ENCODE results near the gene LY86. TPM values are rescaled to one million over a fixed set of nuclear protein-coding genes. Genes with fewer than 3 reads are reported as not detected.

The LY86 gene
- total and polyA plus RNA-seq, 2 of the 13 experiments (the other 11 are each of a cell fraction or from before 2014, with no cell fraction given), result not detected

GRCh38 chr6:6688283-6688682, 99.8 kb downstream of the LY86 start (continued):
- TF ChIP-seq ZNF710 (CRISPR knock-in tag; IDR thresholded peaks at IDR 0.05; ENCODE audit: borderline replicate concordance) (peak; percentile 99), SOX13 (IDR thresholded peaks at IDR 0.05) (peak; percentile 71; the same call in 1 of the 2 replicates), SOX13 (CRISPR knock-in tag; conservative IDR thresholded peaks at IDR 0.05 in 1 of 2, IDR thresholded peaks at IDR 0.05 in 1 of 2) (peak in 1 of 2 experiments; percentile 56; a peak in 2 of 4 replicates), ZNF549 (CRISPR knock-in tag; IDR thresholded peaks at IDR 0.05) (no peak), SOX6 (IDR thresholded peaks at IDR 0.05) (no peak), SOX6 (CRISPR knock-in tag; IDR thresholded peaks at IDR 0.05) (peak; percentile 87), ZNF260 (CRISPR knock-in tag; IDR thresholded peaks at IDR 0.05; ENCODE audit: borderline replicate concordance, low read depth) (no peak), MIXL1 (CRISPR knock-in tag; IDR thresholded peaks at IDR 0.05) (no peak), SSRP1 (CRISPR knock-in tag; IDR thresholded peaks at IDR 0.05) (no peak), IRF2 (CRISPR knock-in tag; IDR thresholded peaks at IDR 0.05) (peak; percentile 82), YY1 (IDR thresholded peaks at IDR 0.05; ENCODE audit: insufficient read depth, insufficient replicate concordance, low read depth, low read length) (no peak), ARHGAP35 (CRISPR knock-in tag; IDR thresholded peaks at IDR 0.05; ENCODE audit: borderline replicate concordance) (no peak), TP53 (CRISPR knock-in tag; conservative IDR thresholded peaks at IDR 0.05) (no peak), ZNF703 (CRISPR knock-in tag; IDR thresholded peaks at IDR 0.05; ENCODE audit: borderline replicate concordance) (no peak)
- TF ChIP-seq, protein P1, sequence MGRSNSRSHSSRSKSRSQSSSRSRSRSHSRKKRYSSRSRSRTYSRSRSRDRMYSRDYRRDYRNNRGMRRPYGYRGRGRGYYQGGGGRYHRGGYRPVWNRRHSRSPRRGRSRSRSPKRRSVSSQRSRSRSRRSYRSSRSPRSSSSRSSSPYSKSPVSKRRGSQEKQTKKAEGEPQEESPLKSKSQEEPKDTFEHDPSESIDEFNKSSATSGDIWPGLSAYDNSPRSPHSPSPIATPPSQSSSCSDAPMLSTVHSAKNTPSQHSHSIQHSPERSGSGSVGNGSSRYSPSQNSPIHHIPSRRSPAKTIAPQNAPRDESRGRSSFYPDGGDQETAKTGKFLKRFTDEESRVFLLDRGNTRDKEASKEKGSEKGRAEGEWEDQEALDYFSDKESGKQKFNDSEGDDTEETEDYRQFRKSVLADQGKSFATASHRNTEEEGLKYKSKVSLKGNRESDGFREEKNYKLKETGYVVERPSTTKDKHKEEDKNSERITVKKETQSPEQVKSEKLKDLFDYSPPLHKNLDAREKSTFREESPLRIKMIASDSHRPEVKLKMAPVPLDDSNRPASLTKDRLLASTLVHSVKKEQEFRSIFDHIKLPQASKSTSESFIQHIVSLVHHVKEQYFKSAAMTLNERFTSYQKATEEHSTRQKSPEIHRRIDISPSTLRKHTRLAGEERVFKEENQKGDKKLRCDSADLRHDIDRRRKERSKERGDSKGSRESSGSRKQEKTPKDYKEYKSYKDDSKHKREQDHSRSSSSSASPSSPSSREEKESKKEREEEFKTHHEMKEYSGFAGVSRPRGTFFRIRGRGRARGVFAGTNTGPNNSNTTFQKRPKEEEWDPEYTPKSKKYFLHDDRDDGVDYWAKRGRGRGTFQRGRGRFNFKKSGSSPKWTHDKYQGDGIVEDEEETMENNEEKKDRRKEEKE (IDR thresholded peaks at IDR 0.05), result no peak
- TF ChIP-seq, protein P2, sequence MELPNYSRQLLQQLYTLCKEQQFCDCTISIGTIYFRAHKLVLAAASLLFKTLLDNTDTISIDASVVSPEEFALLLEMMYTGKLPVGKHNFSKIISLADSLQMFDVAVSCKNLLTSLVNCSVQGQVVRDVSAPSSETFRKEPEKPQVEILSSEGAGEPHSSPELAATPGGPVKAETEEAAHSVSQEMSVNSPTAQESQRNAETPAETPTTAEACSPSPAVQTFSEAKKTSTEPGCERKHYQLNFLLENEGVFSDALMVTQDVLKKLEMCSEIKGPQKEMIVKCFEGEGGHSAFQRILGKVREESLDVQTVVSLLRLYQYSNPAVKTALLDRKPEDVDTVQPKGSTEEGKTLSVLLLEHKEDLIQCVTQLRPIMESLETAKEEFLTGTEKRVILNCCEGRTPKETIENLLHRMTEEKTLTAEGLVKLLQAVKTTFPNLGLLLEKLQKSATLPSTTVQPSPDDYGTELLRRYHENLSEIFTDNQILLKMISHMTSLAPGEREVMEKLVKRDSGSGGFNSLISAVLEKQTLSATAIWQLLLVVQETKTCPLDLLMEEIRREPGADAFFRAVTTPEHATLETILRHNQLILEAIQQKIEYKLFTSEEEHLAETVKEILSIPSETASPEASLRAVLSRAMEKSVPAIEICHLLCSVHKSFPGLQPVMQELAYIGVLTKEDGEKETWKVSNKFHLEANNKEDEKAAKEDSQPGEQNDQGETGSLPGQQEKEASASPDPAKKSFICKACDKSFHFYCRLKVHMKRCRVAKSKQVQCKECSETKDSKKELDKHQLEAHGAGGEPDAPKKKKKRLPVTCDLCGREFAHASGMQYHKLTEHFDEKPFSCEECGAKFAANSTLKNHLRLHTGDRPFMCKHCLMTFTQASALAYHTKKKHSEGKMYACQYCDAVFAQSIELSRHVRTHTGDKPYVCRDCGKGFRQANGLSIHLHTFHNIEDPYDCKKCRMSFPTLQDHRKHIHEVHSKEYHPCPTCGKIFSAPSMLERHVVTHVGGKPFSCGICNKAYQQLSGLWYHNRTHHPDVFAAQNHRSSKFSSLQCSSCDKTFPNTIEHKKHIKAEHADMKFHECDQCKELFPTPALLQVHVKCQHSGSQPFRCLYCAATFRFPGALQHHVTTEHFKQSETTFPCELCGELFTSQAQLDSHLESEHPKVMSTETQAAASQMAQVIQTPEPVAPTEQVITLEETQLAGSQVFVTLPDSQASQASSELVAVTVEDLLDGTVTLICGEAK (IDR thresholded peaks at IDR 0.05), result no peak
- TF ChIP-seq, protein P2 (CRISPR knock-in tag; IDR thresholded peaks at IDR 0.05), result peak; percentile 87; the same call in 1 of the 2 replicates
